Peyer's patch (tissue), 4 donors: Measurements from ENCODE around the gene ROBO1. TPM values are rescaled to one million over a fixed set of nuclear protein-coding genes. Genes with fewer than 3 reads are reported as not detected.

ENCODE experiments used
- DNase-seq, 3 donors: peaks; one replicate each; pipeline ENCODE4 v3.0.0-alpha.2; 2017 to 2019
- H3K27ac ChIP-seq, 4 donors: fragments of 200-600 bp; sonication (generic); one replicate each; pipeline ENCODE4 v1.5.1; 2016 to 2019
- H3K27me3 ChIP-seq, 2 donors: fragments of 200-600 bp; sonication (generic); one replicate each; pipeline ENCODE4 v1.5.1; 2019
- H3K36me3 ChIP-seq, 3 donors: fragments of 200-600 bp; sonication (generic); one replicate each; pipeline ENCODE4 v1.5.1; 2016 to 2019
- H3K4me1 ChIP-seq, 4 donors: fragments of 200-600 bp; sonication (generic); one replicate each; pipeline ENCODE4 v1.5.1; 2016 to 2019
- H3K4me3 ChIP-seq, 4 donors: fragments of 200-600 bp; sonication (generic); 1 replicate in 3 of 4; 2 replicates in 1 of 4; pipeline ENCODE4 v1.5.1; 2016 to 2019; ENCODE audit warnings: mild to moderate bottlenecking in 1 of 4
- H3K9me3 ChIP-seq, 4 donors: fragments of 200-600 bp; sonication (generic); one replicate each; pipeline ENCODE4 v1.5.1; 2016 to 2019; ENCODE audit warnings: mild to moderate bottlenecking in 1 of 4
- POLR2A ChIP-seq, 2 donors: fragments of 450-650 bp; IDR thresholded peaks; one replicate each; pipeline ENCODE4 v1.5.1; 2017; ENCODE audit warnings: antibody characterized with exemption in 2 of 2, mild to moderate bottlenecking in 2 of 2, moderate library complexity in 2 of 2
- total RNA-seq, 4 donors: library from RNA; depleted of rRNA; stranded (reverse); fragments of >200 nt; gene quantifications; one replicate each; pipeline ENCODE4 v1.1.0, GENCODE V29; 2016
- TF ChIP-seq, protein P1 (sequence below), 6 experiments: fragments of 450-650 bp in 4 of 6; fragments of 200-600 bp in 2 of 6; sonication (generic) in 1 of 6; IDR thresholded peaks; one replicate each; pipeline ENCODE4 v1.5.1; 2017 to 2019; ENCODE audit warnings: antibody characterized with exemption in 6 of 6, mild to moderate bottlenecking in 3 of 6, moderate library complexity in 1 of 6

Gene ROBO1
- total RNA-seq, 4 donors from 2014 or later: 9.5 to 41.3 (median 24.2) TPM

DNA sequence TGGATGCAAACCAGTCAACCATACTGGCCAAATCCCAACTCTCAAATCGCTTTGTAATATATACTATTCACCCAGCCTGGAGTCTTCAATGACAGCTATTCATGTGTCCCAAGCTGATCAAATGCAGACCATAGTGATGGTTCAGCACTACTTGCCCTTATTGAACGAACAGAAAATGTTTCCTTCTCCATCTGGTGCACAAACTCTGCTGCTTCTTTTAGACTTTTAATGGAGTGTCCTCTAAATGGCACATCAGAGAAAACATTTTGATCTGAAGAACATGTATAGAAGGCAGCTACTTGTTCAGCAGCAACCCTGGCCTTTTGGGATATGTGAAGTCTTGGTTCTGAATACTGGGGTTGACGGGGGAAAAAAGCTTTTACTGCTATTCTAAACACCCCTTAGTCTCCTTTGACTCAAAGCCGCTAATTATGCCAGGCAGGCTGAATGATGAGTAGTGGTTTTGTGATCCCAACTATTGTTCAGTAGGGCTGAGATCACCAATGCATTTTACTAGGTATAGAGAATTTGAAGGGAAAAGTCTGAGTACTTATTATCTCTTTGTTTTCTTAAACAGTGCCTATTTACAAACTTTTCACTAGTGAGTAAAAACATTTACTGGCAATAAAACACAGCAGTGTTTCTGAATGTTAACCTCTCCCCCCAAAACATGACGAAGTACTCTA, 781.2 kb downstream of the ROBO1 start:
- no peak for TF ChIP-seq POLR2A (IDR thresholded peaks at IDR 0.05)
- TF ChIP-seq, protein P1, sequence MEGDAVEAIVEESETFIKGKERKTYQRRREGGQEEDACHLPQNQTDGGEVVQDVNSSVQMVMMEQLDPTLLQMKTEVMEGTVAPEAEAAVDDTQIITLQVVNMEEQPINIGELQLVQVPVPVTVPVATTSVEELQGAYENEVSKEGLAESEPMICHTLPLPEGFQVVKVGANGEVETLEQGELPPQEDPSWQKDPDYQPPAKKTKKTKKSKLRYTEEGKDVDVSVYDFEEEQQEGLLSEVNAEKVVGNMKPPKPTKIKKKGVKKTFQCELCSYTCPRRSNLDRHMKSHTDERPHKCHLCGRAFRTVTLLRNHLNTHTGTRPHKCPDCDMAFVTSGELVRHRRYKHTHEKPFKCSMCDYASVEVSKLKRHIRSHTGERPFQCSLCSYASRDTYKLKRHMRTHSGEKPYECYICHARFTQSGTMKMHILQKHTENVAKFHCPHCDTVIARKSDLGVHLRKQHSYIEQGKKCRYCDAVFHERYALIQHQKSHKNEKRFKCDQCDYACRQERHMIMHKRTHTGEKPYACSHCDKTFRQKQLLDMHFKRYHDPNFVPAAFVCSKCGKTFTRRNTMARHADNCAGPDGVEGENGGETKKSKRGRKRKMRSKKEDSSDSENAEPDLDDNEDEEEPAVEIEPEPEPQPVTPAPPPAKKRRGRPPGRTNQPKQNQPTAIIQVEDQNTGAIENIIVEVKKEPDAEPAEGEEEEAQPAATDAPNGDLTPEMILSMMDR (IDR thresholded peaks at IDR 0.05): no peak
- no peaks in the 10 kb centered on the region for H3K36me3 ChIP-seq
- H3K4me3 ChIP-seq: no peak overlapping the region
- DNase-seq: no peak
- H3K27me3 ChIP-seq: no peaks in the 10 kb centered on the region
- no peaks in the 10 kb centered on the region for H3K9me3 ChIP-seq
- H3K4me1 ChIP-seq: no peaks in the 10 kb centered on the region
- H3K27ac ChIP-seq: no peak overlapping the region

DNA sequence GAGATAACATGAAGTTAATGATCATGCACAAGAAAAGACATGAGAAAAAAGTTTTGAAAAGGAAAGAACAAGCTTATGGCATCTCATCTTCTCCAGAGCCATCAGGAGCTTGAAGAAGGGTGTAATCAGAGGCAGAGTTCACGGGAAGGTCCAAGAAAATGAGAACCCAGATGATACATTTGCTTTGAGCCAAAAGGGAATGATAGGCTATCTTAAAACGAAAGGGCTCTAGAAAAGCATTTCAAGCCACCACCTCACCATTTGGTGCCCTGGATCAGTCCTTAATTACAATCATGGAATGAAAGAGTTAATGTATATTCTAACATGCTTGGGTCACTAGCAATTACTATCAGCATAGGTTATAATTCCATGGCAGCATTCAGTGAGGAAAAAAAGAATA, 781.8 kb downstream of the ROBO1 start:
- Histone ChIP-seq H3K9me3 (no peaks in the 10 kb centered on the region), H3K27me3 (no peaks in the 10 kb centered on the region), H3K36me3 (no peaks in the 10 kb centered on the region), H3K4me1 (no peaks in the 10 kb centered on the region), H3K4me3 (no peak overlapping the region), H3K27ac (no peak overlapping the region)
- no peak for DNase-seq
- TF ChIP-seq, protein P1 (IDR thresholded peaks at IDR 0.05): no peak
- TF ChIP-seq POLR2A (IDR thresholded peaks at IDR 0.05): no peak

DNA sequence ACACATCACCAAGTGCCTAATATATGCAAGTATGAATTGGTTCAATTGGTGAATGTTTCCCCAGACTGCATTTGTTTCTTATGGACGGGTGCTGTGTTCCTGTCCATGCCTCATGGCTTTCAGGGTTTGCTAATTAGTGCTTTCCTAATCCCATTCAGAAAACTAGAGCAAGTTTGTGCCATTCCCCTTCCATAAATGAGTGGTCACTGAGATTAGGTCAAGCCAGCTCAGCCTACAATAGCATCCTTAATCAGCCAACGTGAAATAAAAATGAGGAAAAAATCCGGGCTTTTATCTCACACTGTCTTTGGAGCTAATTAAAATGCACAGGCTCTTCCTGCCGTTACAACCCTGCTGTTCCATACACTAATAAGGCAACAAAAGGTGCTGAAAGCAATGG, 788.8 kb downstream of the ROBO1 start:
- no peaks in the 10 kb centered on the region for H3K27me3 ChIP-seq
- H3K27ac ChIP-seq: no peak overlapping the region
- no peak overlapping the region for H3K4me3 ChIP-seq
- H3K4me1 ChIP-seq: no peaks in the 10 kb centered on the region
- DNase-seq: no peak
- no peaks in the 10 kb centered on the region for H3K9me3 ChIP-seq
- H3K36me3 ChIP-seq: no peaks in the 10 kb centered on the region
- TF ChIP-seq, protein P1 (IDR thresholded peaks at IDR 0.05): no peak
- no peak for TF ChIP-seq POLR2A (IDR thresholded peaks at IDR 0.05)

DNA sequence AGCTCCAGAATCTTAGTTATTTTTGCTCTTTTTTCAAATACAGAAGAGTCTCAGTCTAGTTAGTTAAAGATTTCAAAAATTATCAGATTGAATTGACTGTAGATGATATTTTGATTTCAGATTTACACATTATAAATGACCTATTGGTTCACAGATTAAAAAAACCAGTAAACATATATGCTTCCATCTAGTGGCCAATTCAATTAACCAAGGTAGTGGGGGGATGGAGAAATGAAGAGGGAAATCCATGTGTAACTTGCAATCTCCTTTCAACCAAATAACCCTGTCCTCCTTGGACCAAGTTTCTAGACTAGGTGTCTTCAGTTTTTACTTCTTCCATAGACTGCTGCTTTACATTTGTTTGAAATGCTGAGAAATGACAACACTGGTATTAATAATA, 789.8 kb downstream of the ROBO1 start:
- H3K27ac ChIP-seq: no peak overlapping the region
- H3K9me3 ChIP-seq: no peaks in the 10 kb centered on the region
- H3K27me3 ChIP-seq: no peaks in the 10 kb centered on the region
- no peaks in the 10 kb centered on the region for H3K36me3 ChIP-seq
- no peak for DNase-seq
- no peaks in the 10 kb centered on the region for H3K4me1 ChIP-seq
- TF ChIP-seq, protein P1 (IDR thresholded peaks at IDR 0.05): peak in 4 of 6 experiments; percentile 20 to 30 (median 26)
- TF ChIP-seq POLR2A (IDR thresholded peaks at IDR 0.05): no peak
- H3K4me3 ChIP-seq: no peak overlapping the region

GRCh38 chr3:78977073-78977472, 790.7 kb downstream of the ROBO1 start:
- DNase-seq: no peak
- Histone ChIP-seq H3K4me3 (no peak overlapping the region), H3K4me1 (no peaks in the 10 kb centered on the region), H3K36me3 (no peaks in the 10 kb centered on the region), H3K27ac (no peak overlapping the region), H3K27me3 (no peaks in the 10 kb centered on the region), H3K9me3 (no peaks in the 10 kb centered on the region)
- TF ChIP-seq, protein P1 (IDR thresholded peaks at IDR 0.05): no peak
- no peak for TF ChIP-seq POLR2A (IDR thresholded peaks at IDR 0.05)
